HepG2 (cell line): ENCODE data around the gene CHDH. TPM values are rescaled to one million over a fixed set of nuclear protein-coding genes. Genes with fewer than 3 reads are reported as not detected.

Experiments
- ARID4A ChIP-seq: sonication (generic); formaldehyde crosslinking; IDR thresholded peaks from 2 replicates; pipeline ENCODE4 v1.5.0; 2020; ENCODE audit warnings: mild to moderate bottlenecking, missing genetic modification reagents, borderline replicate concordance
- FUBP1 ChIP-seq: sonication (generic); formaldehyde crosslinking; IDR thresholded peaks from 2 replicates; pipeline ENCODE4 v1.5.1; 2020; ENCODE audit warnings: missing genetic modification reagents, mild to moderate bottlenecking, borderline replicate concordance
- KDM5A ChIP-seq: fragments of 200-600 bp; sonication (generic); IDR thresholded peaks from 2 replicates; pipeline ENCODE4 v1.7.0; 2018; ENCODE audit warnings: antibody characterized with exemption, mild to moderate bottlenecking, low read length, borderline replicate concordance
- SALL2 ChIP-seq: sonication (generic); formaldehyde crosslinking; IDR thresholded peaks from 2 replicates; pipeline ENCODE4 v1.8.1; 2023; ENCODE audit warnings: mild to moderate bottlenecking, missing genetic modification reagents, inconsistent platforms
- SNAPC5 ChIP-seq: sonication (generic); formaldehyde crosslinking; IDR thresholded peaks from 2 replicates; pipeline ENCODE4 v1.8.1; 2023; ENCODE audit warnings: mild to moderate bottlenecking, missing genetic modification reagents, borderline replicate concordance
- SRSF9 ChIP-seq: fragments of 200-400 bp; formaldehyde crosslinking; IDR thresholded peaks from 2 replicates; pipeline ENCODE4 v1.6.1; 2018; ENCODE audit warnings: borderline replicate concordance, mild to moderate bottlenecking, low read depth, low read length; ENCODE audit not compliant: insufficient read depth, poor library complexity, severe bottlenecking
- TBX3 ChIP-seq: fragments of 450-650 bp; IDR thresholded peaks from 2 replicates; pipeline ENCODE4 v1.6.1; 2017; ENCODE audit warnings: antibody characterized with exemption, mild to moderate bottlenecking, inconsistent platforms, borderline replicate concordance
- THYN1 ChIP-seq: sonication (generic); formaldehyde crosslinking; IDR thresholded peaks from 2 replicates; pipeline ENCODE4 v1.8.1; 2023; ENCODE audit warnings: low read depth, mild to moderate bottlenecking, moderate library complexity, missing genetic modification reagents, borderline replicate concordance
- TOPORS ChIP-seq: sonication (generic); formaldehyde crosslinking; IDR thresholded peaks from 2 replicates; pipeline ENCODE4 v1.8.0; 2023; ENCODE audit warnings: mild to moderate bottlenecking, missing genetic modification reagents
- TP53 ChIP-seq: sonication (generic); formaldehyde crosslinking; conservative IDR thresholded peaks from 2 replicates; pipeline ENCODE4 v1.4.0; 2020; ENCODE audit warnings: missing genetic modification reagents
- ZBTB21 ChIP-seq: sonication (generic); formaldehyde crosslinking; IDR thresholded peaks from 2 replicates; pipeline ENCODE4 v1.4.0; 2020; ENCODE audit warnings: missing genetic modification reagents
- ZFP36L2 ChIP-seq: sonication (generic); formaldehyde crosslinking; IDR thresholded peaks from 2 replicates; pipeline ENCODE4 v1.4.0; 2020; ENCODE audit warnings: missing genetic modification reagents
- ZFP62 ChIP-seq: sonication (generic); formaldehyde crosslinking; IDR thresholded peaks from 2 replicates; pipeline ENCODE4 v1.4.0; 2020; ENCODE audit warnings: missing genetic modification reagents
- ZMAT3 ChIP-seq: sonication (generic); formaldehyde crosslinking; conservative IDR thresholded peaks from 2 replicates; pipeline ENCODE4 v1.7.0; 2021; ENCODE audit warnings: missing genetic modification reagents
- ZNF274 ChIP-seq: sonication (generic); formaldehyde crosslinking; IDR thresholded peaks from 2 replicates; pipeline ENCODE4 v1.5.1; 2020; ENCODE audit warnings: mild to moderate bottlenecking, missing genetic modification reagents
- ZNF282 ChIP-seq: fragments of 450-650 bp; IDR thresholded peaks from 2 replicates; pipeline ENCODE4 v1.6.1; 2018; ENCODE audit not compliant: partially characterized antibody
- ZNF574 ChIP-seq: sonication (generic); formaldehyde crosslinking; IDR thresholded peaks from 2 replicates; pipeline ENCODE4 v1.4.0; 2020; ENCODE audit warnings: missing genetic modification reagents
- ZNF772 ChIP-seq: sonication (generic); formaldehyde crosslinking; IDR thresholded peaks from 2 replicates; pipeline ENCODE4 v1.5.0; 2020; ENCODE audit warnings: mild to moderate bottlenecking, missing genetic modification reagents
- ZNF773 ChIP-seq: sonication (generic); formaldehyde crosslinking; IDR thresholded peaks from 2 replicates; pipeline ENCODE4 v1.4.0; 2020; ENCODE audit warnings: missing genetic modification reagents, borderline replicate concordance
- polyA plus RNA-seq, 8 experiments: library from polyadenylated mRNA; depleted of rRNA in 3 of 8; stranded (reverse) in 7 of 8; unstranded in 1 of 8; fragments of >200 nt; fragmentation: Illumina TruSeq in 4 of 8; extraction: Trizol in 4 of 8; gene quantifications; 2 replicates each; pipeline versions ENCODE4 v1.2.1 to v1.2.3, GENCODE V29; 2011 to 2016; ENCODE audit warnings: low read depth in 4 of 8, missing spikeins in 1 of 8, mixed read lengths in 1 of 8; ENCODE audit not compliant: insufficient read depth in 1 of 8
- total RNA-seq, 5 experiments: library from RNA; depleted of rRNA; stranded (reverse); fragments of >200 nt; fragmentation: Illumina TruSeq; extraction: Trizol; gene quantifications; 2 replicates each; pipeline ENCODE4 v1.2.3, GENCODE V29; 2016; ENCODE audit warnings: low read depth in 1 of 5

CHDH gene
- total and polyA plus RNA-seq, 2 of the 13 experiments (the other 11 are each of a cell fraction or from before 2014, with no cell fraction given): 28.1 to 48.9 TPM

GRCh38 chr3:53843195-53844177 lies 2.7 kb downstream of the CHDH start (continued):
- TF ChIP-seq TBX3: peak; percentile 96
- no peak for TF ChIP-seq SALL2 (CRISPR knock-in tag)
- no peak for TF ChIP-seq ZFP62 (CRISPR knock-in tag)
- no peak for TF ChIP-seq FUBP1
- no peak for TF ChIP-seq ZBTB21 (CRISPR knock-in tag)
- no peak for TF ChIP-seq ZNF773 (CRISPR knock-in tag)
- TF ChIP-seq ARID4A (CRISPR knock-in tag): peak; percentile 0; the same call in 1 of the 2 replicates
- no peak; the same call in 1 of the 2 replicates for TF ChIP-seq ZNF772 (CRISPR knock-in tag)
- no peak for TF ChIP-seq ZNF274 (CRISPR knock-in tag)
- no peak for TF ChIP-seq THYN1
- TF ChIP-seq ZFP36L2: no peak
- no peak for TF ChIP-seq ZMAT3 (CRISPR knock-in tag)
- no peak for TF ChIP-seq KDM5A
- no peak for TF ChIP-seq SNAPC5 (CRISPR knock-in tag)
- TF ChIP-seq TP53 (CRISPR knock-in tag): peak; percentile 64; the same call in 1 of the 2 replicates
- TF ChIP-seq TOPORS (CRISPR knock-in tag): no peak
- TF ChIP-seq SRSF9: no peak
- TF ChIP-seq ZNF282: no peak
- no peak for TF ChIP-seq ZNF574 (CRISPR knock-in tag)
